Activated CD8-positive, alpha-beta memory T cell treated with anti-CD3 and anti-CD28 coated beads, Interleukin-2, amount 50 U/mL, for 48 hours (primary cell): Measurements from ENCODE around the gene HRH2.

Source experiments
- DNase-seq: peaks from one replicate; pipeline ENCODE4 v3.0.0-alpha.2; 2020

HRH2 gene

DNA sequence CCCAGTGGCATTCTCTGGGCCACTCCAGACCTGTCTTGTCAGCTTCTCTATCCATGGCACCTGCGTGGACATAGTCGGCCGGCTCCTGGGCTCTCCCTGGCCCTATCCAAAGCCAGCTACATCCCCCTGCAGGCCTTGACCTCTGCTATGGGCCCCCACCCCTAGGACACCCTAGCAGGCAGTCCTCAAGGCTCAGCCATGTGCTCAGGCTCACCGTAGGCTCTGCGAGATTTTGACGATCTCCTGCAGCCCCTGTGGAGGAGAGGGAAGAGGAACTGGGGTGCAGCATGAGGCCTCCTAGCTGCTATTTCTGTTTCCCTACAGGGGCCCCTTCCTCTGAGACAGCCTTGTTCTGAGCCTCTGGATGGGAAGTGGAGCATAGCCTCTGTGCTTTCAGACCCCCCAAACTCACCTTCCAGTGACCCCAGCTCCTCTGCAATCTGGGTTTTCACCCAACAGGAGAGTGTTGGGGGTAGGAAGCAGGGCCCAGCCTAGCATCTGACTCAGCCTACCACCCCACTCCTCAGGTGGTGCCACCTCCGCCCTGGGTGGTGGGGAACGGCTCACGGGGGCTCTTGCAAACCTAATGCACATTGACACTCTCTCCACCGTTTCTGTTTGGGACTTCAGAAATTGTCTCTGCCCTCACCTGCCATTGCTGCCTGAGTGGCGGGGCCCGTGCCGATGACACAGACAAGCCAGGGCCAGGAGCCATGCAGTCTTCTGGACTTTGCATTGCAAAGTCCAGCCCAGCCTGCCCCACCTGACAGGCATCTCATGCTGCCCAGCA is 36.7 kb downstream of the HRH2 start:
- no peak for DNase-seq

DNA sequence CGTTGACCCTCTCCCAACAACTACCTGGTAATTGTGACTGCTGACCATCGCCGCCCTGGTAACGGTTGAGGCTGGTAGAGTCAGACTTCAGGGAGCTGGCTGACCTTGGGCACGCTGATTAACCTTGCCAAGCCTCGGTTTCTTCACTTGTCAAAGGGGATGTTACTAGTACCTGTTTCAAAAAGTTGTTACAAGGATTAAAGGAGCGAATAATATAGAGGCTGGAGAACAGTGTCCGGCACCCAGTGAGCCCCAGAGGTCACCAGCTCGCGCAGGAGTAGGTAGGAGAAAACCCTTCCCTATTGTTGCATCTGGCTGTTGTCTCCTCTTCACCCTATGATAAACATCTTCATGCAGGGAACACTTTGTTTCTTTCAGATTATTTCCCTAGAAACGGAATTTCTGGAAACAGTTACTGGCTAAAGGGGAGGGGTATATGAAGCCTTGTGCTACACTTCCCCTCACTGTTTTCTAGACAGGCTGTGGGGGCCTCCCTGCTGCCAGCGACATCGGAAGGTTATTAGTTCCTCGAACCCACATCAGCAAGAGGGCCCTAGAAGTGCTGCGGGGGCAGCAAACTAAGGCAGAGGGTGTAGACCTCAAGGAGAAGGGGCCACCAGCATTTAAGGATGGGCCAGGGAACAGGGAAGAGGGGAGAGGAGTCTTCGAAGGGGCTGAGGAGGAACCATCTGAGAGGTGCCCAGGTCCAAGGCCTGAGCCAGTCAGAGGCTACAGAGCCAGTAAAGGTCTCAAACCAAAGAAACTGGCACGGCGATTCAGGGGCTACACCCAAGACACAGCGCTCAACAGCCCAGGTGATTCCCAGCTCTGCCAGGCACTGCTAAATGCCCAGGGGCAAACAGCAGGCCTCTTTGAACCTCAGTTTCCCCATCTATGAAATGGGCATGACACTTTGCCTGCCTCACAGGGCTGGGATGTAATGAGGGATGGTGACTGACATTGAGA is 37.6 kb downstream of the HRH2 start:
- no peak for DNase-seq

DNA sequence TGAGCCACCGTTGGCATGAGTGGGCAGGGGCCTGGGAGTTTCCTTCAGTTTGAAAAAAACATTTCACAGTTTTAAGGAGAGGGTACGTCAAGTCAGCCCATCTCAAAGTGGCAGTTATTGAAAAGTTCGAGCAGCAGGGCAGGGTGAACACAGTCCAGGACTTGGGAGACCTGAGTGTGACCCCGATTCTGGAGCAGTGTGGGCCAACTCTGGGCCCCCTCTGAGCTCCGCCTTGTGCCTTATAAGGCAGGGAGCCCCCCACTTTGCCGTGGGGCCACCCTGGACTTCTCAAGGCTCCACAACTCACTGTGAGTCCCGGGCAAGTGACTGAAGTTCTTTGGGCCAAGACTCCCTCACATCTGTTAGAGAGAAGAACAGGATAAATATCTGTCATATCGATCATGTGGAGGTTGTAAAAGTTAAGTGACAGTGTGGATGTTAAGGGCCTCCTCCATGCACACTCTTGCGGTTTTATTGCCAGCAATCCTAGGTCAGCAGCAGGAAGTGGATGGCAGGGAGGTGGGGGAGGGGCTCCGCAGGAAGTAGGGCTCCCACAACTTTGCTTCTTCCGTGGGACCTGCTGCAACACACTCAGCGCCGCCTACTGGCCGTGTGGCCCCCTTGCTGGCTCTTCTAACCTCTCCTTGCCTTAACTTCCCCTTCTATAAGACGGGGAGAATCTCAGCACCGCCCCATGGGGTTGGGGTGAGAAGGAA is 38.4 kb downstream of the HRH2 start:
- peak; percentile 87 for DNase-seq

DNA sequence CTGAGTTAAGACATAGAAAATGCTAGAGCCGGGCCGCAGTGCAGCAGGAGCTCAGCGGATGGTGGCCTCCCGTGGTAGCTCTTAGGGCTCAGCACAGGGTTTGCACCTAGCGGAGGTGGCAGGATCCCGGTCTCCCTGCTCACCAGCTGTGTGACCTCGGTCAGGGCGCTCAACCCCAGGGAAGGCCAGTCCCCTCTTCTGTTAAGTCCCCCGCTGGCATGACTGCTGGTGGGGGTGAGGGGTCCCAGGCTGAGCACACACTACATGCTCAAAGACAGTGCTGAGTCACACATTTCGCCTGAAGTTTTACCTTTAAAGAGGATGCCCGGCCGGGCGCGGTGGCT is 39.0 kb downstream of the HRH2 start:
- no peak for DNase-seq

DNA sequence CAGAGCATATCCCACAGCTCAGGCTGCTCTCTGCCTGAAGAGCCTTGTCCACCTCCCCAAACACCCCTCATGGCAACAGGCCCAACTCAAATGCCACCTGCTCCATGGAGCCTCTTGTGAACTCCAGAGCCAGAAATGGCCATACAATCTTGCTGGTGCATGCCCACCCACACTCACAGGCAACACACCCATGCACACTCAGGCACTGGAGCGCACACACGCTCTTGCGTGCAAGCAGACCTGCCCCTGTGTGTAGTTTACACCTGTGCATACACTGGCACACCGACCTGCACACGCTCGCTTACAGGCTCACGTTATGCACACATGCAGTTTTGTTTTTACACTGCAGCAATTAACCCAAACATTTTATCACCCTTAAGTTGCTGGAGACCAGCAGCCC is 40.0 kb downstream of the HRH2 start:
- DNase-seq: no peak

DNA sequence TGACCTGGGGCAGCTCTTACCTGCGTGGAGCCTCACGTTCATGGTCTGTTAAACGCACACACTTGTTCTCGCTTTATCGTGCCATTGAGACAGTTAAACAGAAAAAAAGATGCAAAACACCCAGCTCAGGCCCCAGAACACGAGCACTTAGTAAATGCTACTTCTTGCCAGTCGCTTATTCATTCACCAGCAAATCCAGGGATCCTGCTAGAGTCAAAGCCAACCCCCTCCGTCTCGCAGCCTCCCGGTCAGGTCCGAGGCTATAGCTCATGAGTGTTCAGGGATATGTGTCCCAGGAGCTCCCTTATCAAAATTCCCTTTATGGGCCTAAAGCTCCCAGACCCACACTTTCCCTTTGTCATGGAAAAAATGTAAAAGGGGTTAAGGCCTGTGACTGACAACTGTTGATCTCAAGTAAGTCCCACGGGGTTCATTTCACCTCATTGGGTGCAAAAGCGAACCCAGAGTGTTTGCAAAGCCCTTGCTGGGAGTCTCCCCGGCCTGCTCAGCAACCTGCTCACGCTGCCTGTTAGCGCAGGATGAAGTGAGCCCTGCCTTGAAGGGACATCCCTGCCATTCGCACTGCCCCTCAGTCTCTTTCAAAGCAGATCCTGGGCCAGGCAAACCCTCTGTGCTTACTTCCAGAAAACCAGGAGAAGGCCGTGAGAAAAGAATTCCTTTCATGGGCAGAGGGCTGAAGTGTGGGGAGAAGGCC is 40.7 kb downstream of the HRH2 start:
- no peak for DNase-seq

DNA sequence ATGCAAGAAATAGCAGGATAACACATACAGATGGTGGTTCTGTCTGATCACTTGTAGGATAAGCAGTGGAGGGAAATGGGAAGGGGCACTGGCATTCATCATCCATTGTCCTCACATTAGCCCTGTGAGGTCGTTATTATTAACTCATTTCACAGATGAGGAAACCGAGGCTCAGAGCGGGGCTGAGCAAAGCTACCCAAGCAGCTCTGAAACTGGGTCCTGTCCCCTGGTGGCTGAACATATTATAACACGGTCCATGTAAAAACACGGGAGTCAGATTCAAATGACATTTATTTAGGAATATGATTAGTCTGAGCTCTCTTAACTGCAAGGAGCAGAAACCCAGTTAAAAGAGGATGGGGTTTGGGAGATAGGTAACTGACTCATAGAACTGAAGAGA is 43.1 kb downstream of the HRH2 start:
- DNase-seq: no peak

DNA sequence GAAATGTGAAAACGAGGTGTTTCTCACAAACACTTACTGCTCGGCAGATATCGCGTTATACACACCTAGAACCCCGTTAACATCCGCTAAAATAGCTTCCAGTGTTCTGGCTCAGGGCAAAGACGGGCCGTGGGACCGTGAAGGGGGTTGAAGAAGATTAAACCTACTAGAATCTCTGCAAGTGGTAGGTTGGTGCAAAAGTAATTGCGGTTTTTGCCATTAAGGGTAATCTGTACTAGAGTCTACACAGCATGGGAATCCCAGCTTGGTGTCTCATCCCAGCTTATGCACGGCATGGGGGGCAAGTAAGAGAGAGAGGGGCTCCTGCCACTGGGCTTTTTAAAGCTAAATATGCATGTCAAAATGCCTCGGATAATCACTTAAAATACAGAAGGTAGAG is 43.9 kb downstream of the HRH2 start:
- no peak for DNase-seq

DNA sequence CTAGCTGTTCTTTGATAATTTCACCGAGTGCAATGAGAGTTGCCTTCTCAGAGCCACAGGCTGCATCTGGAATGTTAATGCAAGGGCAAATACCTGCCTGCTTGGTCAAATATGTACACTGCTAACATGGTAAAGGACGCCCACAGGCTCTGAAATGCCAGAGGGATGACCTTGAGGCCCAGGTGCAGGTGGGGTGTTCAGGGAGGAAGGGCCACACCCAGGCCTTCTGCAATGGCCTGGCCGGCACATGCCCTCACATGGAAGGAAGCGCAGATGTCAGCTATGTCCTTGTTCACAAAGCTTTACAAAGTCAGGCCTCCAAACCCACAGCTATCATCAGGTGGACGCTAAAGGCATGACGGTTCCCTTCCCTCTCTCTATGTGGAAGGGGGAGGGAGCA is 48.6 kb downstream of the HRH2 start:
- DNase-seq: no peak

DNA sequence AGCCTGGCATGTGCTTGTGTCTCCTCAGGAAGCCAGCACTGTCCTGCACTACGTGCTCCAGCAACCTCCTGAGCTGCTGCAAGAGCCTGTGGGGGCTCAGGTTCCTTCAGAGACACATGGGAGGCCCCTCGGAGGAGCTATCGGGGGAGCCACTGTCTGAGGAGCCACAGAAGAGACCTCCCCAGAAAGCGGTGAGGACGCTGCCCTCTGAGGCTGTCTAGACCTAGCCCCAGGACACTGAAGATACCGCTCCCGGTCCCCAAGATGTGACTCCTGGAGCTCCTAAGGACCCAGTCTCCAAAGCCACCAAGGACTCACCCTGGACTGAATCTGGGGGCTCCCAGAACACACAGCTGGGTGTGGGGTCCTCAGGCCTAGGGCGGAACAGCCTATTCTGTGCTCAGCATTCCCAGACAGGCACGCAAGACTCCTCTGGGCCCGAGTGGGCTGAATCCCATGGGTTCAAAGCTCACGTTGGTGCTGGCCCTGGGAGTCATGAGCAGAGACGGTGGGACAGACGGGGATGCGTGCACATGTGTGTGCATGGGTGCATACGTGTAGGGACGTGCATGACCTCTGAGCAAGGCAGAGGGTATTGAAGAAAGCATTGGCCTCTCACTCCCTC is 50.0 kb downstream of the HRH2 start:
- no peak for DNase-seq

DNA sequence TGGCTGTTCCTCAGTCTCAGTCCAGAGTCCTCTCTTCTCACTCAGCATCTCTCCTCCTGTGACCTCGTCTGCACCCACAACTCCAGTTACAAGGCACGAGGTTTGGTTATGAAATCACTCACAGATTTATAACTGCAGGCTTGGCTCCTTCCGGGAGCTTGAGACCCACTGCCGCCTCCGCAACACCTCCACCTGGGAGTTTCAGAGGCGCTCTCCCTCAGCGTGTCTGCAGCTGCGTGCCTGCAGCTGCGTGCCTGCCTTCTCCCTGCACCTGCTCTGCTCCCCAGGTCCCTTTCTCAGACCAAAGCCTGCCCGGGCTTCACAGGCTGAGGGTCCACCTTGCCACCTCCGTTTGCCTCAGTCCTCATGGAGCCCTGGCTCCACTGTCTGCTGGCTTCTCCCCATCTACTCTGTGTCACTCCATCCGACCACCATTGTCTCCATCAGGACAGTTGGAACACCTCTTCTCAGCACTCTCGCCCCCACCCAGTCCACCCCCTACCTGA is 51.5 kb downstream of the HRH2 start:
- no peak for DNase-seq

DNA sequence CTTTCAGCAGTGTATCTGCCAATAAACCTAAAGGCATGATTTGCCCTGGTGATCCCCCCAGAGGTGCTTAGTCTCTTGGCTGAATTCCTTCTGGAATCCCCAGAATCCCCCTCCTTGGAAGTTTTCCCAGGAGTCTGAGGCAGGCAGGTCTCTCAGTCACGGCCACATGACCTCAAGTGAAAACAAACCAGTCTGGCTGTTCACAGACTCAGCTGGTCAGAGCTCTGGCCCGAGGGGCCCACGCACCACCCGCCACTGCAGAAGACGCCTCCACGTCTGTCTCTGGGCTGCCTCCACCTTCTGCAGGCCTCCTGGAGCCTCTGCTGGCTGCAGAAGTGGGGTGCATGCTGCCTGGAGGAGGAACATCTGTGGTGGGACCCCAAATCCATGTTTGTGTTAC is 52.5 kb downstream of the HRH2 start:
- DNase-seq: no peak

DNA sequence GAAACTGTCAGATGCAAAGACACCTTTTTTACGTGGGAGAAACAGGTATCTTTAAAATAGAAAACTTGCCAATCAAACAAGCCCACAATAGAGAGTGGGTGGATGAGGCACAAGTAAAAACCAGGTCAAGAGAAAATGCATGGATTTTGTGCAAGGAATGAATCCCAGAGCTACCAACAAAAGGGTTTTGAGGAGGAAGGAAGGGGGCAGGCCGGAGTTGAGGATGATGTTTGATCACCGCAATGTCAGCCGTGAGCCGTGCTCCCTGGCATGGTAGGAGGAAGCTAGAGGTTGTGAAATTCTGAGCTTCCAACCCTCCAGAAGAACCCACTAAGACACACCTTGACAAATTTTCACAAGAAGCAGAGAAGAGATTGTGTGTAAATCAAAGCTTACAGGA is 53.2 kb downstream of the HRH2 start:
- no peak for DNase-seq

DNA sequence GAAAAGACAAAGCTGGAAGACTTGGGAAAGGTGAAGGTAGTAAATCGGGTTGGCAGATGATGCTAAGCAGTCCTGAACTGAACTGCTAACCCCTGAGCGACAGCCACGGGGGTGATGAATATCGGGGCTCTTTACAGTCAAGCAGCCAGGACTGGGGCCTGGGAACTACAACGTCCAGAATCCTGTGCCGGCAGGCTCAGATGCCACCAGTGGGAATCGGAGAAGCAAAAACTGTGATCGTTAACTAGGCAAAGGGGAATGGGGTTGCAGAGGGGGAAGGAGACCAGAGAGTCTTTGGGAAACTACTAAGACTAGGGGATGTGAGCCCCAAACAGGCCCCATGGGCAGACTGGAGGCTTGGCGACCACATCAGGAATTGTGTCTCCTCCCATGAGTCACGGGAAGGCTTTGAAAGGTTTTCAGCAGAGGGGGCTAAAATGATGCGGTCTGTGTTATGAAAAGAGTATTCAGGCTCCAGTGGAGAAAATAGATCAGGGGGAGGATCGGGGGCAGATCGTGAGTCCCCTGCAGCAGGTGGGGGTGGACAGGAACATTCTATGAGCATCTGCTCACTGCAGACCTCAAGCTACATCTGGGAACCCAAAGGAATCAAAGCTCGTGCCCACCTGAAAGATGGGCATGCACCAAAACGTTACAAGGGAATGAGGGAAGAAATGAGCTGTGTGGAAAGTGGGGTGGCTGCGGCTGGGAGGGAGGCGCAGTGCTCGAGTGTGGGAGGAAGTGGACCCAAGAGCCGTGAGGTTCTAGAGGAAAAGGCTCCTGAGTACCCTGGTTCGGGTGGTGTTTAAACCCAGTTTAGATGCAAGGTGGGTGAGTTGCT is 53.8 kb downstream of the HRH2 start:
- no peak for DNase-seq

DNA sequence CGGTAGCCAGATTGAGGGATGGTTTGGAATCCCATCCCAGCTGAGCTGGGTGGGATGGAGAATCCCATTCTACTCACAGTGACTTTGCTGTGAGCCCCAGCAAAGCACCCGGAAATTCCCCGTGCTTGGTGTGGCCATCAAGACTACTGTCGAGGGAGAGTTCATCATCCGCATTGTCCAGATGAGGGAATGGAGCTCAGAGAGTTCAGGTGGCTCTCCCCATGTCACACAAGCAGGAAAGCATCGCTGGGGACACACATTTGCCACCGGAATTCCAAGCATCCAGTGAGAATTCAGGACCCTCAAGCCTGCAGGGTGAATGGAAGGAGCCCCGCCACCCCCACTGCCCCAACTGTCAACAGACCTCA is 54.4 kb downstream of the HRH2 start:
- no peak for DNase-seq

DNA sequence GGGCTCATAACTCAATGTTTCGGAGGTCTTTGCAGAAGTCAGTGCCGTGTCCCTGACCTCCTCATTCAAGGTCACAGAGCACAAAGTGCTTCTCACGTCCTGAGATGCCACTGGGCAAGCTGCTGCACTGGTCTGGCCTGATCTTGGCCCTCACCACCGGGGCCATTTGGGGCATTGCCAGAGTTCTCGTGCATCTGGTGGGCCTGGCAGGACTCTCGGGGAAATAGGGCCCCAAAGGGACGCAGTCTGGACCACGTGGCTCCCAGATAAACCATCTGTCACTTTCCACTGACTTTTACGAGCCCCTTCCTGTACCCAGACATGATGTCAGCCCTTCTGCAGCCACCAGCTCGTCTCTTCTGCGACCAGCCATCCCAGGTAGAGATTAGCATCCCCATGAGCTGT is 54.8 kb downstream of the HRH2 start:
- no peak for DNase-seq

DNA sequence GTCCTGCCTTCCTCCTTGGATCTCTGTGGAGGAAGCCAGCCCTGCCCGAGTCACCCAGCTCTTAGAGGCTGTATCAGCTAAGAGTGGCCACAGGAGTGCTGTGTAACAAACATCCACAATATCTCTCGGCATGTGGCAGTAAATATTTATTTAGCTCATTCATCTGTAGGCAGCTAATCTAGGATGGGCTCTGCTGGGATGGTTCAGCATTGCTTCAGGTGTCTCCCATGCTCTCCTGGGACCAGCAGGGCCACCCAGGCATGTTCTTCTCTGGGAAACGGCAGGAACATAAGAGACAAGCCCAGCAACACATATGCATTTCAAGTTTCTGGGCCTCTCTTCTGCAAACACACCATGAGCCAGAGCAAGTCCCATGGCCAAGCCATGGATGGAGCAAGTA is 56.1 kb downstream of the HRH2 start:
- no peak for DNase-seq

DNA sequence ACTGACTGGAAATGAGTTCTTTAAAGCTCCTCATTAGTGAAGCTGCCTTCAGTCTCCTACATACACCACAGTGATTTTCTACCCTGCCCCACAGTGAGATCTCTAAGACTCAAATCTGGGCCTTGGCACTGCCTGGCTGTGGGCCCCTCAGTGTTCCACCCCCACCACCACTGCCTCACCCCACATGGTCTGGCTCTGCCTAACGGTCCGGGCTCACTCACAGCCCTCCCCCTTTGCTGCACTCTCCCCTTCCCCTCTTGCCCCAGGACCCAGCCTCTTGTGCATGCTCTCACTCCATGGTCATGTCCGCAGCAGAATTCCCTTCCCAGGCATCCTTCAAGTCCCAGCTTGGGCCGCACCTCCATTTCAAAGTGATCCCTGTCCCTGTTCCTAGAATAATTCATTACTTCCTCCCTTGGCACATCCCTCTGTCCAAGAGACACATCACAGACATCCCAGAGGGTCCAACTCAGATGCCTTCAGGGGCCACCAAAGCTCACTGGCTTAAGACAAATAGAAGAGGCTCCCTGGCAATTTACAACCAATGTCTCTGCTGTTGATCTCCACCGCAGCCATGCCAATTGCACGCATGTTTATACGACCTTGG is 56.7 kb downstream of the HRH2 start:
- no peak for DNase-seq

DNA sequence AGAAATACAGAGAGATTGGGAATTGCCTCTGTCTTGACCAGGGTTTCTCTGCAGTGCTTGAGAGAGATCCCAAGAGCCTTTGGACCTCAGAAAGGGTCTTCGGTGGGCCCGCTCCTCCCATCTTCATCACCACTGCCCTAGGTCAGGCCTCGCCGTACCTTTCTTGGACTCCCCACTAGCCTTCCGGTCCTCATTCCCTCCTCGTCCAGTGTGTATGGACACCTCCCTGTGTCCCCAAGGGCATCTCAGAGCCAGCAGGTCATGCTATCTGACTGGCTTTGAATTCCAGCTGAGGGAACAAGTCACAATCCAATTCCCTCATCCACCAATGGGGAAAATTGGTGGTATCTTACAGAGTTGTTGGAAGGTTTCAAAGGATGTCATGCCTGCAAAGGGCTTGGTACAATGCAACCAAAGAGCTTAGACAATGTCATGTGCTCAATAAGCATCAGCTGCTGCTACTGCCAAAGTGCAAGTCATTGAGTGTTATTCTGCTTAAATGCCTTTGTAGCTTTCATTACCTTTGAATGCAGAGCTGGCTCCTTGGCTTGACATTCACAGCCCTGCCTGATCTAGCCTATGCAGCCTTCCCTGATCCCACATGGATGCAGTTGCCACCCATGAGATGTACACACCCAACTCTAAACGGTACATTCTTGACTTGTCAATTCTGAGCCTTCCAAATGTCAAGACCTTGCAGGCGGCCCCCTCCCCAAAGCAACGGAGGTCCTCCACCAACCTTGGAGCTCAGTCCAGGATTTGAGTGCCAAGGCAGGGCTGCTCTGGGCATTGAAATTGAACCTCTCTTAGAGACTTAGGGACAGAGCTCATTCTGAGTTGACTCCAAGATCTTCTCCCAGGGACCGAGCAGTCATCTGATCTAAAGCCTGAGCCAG is 58.0 kb downstream of the HRH2 start:
- DNase-seq: no peak

DNA sequence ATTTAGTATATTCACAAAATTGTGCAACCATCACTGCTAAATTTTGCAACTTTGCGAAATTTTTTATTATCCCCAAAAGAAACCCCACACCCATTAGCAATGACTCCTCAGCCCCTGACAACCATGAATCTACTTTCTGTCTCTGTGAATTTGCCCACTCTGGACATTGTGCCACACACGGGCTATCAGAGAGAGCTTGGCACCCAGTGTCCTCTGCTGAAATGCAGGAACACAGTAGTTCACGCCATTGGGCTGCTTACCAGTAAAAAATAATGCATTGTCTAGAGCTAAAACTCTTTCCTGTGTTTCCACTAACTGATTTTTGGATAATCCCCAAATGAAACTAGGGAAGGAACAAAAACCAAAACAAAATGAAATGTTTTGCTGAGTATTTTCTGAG is 60.0 kb downstream of the HRH2 start:
- DNase-seq: no peak
